T-helper 2 cell (primary cell): ENCODE data around the gene HOXA5.

Source experiments
- DNase-seq, 5 experiments: peaks; one replicate each; pipeline versions ENCODE4 v3.0.0 to v3.0.0-alpha.2; 2012 to 2022

Gene HOXA5

GRCh38 chr7:27170426-27171324, 27.2 kb upstream of the HOXA5 start:
- no peak for DNase-seq

DNA sequence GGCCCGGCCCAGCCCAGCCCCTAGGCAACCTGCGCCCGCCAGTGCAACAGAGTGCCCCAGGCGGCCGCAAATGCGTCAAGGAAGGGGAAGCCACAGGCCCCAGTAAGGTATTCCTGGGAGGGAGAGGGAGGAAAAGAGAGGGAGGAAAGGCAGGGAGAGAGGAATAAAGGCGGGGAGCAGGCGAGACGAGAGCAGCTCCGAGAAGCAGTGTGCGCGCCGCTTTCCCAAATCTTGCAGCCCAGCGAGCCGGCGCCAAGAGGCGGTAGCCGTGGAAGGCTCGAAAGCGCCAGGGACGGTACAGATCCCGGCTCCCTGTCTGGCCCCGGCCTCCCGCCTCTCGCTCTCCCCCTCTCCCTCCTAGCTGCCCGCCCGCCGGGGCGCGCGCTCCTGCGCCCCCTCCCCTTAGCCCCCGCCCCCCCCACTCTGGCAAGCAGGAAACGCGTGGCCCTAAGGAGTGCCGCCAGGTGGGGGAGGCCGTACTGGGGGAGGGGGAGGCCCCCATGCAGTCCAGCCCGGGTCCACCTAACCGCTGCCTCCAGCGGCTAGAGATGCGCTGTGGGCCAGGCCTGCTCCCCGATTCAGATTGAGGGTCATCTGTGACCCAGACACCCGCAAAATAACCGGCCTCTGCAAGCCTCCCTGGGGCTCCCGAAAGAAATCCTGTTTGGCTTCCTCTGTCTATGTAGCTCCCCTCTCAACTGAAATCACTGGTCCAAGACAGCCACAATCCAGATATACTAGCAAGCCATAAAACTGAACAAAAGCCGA, 26.4 kb upstream of the HOXA5 start:
- no peak for DNase-seq

GRCh38 chr7:27168265-27168947, 24.9 kb upstream of the HOXA5 start:
- no peak for DNase-seq

GRCh38 chr7:27167916-27168264, 24.4 kb upstream of the HOXA5 start:
- no peak for DNase-seq

DNA sequence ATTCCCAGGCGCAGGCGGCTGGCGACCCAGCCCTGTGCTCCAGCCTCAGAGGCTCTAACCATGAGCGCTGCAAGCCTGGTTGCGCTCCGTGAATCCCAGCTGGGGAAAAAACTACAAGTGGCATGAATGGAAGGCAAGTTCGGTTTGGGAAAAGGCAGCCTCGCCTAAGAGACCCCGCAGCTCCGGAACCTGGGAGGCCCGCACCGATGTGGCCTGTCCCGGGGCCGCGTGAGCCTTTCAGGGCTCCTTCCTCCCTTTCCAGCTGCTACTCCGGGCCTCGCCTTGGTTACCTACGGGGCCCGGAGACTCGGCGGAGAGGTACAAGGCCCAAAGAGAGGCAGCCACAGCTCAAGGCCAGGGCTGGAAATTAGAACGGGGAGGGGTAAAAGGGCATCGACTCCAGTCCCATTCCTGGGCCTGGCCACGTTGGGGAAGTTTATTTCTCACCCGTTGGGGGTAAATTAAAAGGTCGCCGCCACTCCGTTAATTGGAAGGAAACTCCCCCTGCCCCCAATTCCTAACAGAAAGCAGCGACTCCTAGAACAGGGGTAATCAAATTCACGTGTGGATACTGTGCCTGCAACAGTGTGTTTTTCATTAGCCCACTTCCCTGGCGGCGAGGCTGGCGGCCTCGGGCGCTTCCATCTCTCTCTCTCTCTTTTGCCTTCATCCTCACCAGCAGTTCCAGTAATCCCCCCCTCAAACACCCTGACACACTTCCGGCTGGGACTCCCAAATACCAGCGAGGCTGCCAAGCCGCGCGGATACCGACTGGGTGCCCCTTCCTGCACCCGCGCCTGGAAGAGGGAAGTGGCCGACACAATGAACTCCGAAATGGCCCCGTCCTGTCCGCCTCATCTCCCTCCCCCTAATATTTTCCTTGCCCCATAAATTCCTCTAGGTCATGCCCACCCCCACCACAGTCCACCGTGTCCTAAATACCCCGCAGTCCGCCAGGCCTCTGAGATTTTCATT, 23.3 kb upstream of the HOXA5 start:
- DNase-seq = no peak

DNA sequence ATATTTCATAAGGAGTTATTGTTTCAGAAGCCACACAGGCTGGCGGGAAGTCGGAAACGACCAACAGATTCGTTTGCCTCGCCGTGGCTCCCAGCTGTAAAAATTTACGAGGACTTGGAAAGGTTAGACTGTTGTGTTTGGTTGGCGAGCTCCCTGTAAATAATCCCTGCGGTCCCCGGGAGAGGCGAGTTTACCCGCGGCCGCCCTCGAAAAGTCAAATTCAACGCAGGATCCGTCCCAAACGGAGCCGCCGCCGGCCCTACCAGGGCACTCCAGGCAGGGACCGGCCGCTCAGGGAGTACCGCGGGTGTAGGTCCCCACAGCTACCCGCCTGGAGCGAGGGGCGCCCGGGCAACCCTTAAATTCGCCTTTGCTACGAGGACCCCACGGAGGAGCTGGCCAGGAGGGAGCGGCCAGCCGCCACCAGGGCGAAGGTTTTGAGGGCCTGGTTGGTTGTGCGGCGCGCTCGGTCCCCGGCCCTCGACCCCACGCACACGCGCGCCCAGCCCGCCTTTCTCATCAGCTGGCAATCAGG, 22.6 kb upstream of the HOXA5 start:
- DNase-seq = no peak

DNA sequence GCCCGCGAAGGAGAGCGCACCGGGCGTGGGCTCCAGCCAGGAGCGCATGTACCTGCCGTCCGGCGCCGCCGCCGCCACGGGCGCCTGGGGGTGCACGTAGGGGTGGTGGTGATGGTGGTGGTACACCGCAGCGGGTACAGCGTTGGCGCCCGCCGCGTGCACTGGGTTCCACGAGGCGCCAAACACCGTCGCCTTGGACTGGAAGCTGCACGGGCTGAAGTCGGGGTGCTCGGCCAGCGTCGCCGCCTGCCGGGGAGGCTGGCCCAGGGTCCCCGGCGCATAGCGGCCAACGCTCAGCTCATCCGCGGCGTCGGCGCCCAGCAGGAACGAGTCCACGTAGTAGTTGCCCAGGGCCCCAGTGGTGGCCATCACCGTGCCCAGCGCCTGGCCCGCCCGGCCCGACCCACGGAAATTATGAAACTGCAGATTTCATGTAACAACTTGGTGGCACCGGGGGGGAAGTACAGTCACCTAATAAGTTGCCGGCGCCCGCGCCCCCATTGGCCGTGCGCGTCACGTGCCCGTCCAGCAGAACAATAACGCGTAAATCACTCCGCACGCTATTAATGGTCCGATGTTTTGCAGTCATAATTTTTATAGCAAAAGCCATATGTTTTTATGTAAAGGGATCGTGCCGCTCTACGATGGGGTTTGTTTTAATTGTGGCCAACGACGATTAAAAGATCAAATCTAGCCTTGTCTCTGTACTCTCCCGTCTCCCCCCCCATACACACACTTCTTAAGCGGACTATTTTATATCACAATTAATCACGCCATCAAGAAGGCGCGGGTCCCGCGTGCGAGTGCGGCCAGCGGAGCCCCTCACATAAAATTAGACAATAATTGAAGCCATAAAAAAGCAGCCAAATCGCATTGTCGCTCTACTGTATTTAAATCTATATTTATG, 21.9 kb upstream of the HOXA5 start, which contains the start of gene HOXA9:
Gene HOXA9 (minus strand): TSS at position 449 of the 907 bp plus-strand sequence. CDS start 80 bp downstream, at position 369.
- no peak for DNase-seq

GRCh38 chr7:27164367-27165088, 21.0 kb upstream of the HOXA5 start:
- no peak for DNase-seq

DNA sequence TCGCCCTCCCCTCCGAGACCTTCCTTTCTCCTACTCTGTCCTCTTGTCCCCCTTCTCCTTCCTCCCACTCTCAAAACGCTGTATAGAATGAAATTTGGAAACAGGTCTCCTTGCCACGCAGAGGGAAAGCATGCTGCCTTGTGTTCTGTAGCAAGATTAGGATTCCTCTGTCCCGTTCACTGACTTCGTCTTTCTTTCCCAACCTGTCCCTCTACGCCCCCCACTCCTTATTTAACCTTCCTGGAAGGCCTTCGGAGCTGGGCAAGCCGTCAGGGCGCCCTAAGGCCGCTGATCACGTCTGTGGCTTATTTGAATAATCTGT, 20.5 kb upstream of the HOXA5 start:
- DNase-seq = no peak

- DNase-seq = no peak
Measured at GRCh38 chr7:27163288-27164044, 20.0 kb upstream of the HOXA5 start.

DNA sequence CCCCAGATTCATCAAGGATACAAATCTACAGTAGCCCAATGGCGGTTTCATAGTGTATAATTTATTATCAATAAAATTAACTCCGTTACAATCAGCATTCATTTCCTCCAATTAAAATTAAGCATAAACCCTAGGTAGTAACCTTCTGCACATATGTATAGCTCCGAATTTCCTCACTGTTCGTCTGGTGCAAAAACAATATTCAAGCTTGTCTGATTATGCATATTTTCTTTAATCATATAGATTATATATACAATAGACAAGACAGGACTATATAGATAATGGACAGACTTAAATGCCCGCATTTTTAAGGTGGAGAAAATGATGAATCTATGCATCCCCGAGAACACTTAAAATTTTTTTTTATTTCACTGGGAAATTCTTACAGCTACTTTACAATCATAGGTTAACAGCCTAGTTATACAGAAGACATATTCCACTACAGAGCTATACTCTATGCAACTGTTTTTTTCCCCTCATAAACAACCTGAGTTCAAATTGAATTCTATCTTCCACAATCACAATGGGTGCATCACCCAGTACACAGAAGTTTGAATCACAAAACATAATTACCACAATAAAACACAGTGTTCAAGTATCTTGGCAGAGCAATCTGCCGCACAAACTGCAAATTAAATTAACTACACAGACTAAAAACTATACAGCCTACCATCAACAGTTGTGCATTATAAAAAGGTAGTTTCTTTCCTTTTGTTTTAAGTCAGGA, 19.2 kb upstream of the HOXA5 start:
- DNase-seq = no peak

- no peak for DNase-seq
Measured at GRCh38 chr7:27161721-27162560, 18.5 kb upstream of the HOXA5 start.

DNA sequence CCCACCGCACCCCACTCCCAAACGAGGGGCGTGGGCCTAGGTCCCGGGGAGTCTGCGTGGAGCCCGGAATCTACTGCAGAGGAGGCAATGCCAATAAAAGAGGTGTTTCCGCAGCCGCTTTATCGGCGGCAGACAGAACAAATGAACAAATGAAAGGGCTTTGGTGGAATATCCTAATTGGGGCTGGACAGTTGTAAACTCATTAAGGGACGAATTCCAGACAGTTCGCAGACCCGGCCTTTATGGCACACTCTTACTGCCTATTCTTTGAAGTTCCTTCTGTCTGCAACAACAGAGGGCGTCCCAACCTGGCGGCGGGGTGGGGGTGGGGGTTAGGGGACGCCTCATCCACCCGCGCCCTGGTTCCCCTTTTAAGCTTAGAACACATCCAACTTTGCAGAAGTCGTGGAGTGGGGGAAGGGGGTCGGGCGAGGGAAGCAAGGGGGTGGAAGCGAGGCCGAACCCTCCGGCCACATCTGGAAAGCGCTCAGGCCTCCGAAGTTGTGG, 17.8 kb upstream of the HOXA5 start:
- DNase-seq = no peak

DNA sequence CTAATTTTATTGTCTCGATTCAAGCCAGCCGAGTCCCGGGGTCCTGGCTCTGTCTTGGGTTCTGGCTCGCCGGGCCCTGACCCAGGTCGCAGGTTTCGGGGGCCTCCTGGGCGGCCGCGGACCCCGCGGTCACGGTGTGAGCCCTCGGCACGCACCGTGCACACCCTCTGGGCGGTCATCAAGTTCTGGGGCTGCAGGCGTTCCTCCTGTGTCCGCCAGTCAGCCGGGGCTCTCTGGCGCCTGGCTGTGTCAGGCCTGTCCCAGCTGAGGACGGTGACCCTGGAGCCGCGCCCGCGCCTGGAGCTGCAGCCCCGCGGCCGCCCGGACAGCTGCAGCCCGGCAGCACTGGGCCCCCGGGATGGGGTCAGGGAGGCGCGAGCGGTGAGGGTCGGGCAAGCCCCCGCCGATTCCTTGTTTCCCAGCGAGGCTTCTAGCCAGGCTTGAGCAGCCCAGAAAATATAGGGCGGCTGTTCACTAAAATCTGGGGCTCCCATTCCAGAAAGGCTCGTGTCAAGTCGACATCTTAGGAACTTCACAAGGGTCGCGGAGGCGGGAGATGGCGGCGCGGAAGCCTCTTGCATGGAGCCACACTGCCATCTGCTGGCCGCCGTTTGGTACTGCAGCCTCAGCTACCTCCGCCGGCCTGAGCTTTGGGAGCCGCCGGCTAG, 17.2 kb upstream of the HOXA5 start:
- peak; percentile 71 to 84 (median 77) for DNase-seq

GRCh38 chr7:27160145-27160545, 16.7 kb upstream of the HOXA5 start:
- no peak for DNase-seq

DNA sequence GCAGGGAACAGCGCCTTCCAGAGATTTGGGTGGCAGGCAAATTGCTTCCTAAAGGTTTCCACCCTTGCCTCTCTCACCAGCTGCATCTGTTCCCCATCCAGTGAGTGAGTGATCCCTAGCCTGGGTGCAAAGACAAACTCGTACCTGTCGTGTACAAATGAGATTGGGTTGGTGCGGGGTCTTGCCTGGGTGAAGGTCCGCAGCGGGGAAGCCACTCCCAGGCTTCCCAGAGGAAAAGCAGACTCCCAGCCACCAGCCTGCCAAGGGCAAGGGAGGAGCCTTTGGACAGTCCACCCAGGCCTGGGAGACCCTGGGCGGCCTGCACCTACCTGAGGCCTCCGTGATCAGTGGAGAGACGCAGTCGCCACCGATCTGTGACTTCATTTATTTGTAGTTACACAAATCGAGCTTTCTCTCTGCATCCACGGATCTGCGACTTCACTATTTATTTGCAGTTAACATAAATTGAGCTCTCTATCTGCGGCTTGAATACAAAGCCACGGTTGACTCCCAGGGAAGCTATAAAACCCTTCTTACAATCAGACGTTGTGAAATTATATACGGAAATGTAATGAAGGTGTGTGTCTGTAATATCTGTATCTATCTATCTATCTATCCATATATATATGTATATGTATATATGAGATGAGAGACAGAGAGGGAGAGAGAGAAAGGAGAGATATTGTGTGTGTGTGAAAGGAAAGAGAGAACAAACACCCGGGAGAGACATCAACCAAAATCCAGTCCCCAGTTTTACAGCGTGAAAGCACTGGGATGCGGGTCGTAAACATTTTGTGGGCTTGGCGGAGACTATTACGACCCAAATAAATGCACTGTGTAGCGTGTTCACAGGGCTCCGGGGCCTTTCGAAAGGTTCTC, 16.0 kb upstream of the HOXA5 start:
- no peak for DNase-seq
